Peyer's patch (tissue), 4 donors: ENCODE data around the gene ADTRP.

Source experiments
- CTCF ChIP-seq, 6 experiments: fragments of 450-650 bp in 4 of 6; fragments of 200-600 bp in 2 of 6; sonication (generic) in 1 of 6; IDR thresholded peaks; one replicate each; pipeline ENCODE4 v1.5.1; 2017 to 2019; ENCODE audit warnings: antibody characterized with exemption in 6 of 6, mild to moderate bottlenecking in 3 of 6, moderate library complexity in 1 of 6
- POLR2A ChIP-seq, 2 donors: fragments of 450-650 bp; IDR thresholded peaks; one replicate each; pipeline ENCODE4 v1.5.1; 2017; ENCODE audit warnings: antibody characterized with exemption in 2 of 2, mild to moderate bottlenecking in 2 of 2, moderate library complexity in 2 of 2

DNA sequence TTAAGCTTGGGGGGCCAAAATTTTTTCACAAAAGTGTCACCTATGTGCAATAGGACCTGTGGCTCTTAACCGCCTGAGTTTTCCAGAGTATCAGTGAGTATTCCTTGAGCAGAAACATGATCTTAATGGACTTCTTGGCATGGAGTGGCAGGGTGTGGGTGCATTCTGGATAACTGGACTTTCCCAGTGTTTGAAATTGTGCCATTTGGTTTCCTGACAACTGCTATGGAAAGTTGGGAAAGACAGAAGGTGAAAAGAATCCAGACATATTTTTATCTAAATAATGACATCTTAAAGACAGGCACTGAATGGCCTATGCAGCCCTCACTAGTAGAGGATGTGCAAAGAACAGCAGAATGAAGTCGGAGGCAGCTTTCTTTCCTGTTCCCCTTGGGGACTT is 34.3 kb upstream of the ADTRP start:
- no peak for TF ChIP-seq CTCF (IDR thresholded peaks at IDR 0.05)
- TF ChIP-seq POLR2A (IDR thresholded peaks at IDR 0.05), result no peak
